NOMO-1 treated with dmso at 0.1 percent for 144 hours (cell line): ENCODE data around the gene SLC31A2.

Experiments
- DNase-seq: peaks from one replicate; lab custom pipeline; 2025; ENCODE audit not compliant: unreplicated experiment; lab: John Stamatoyannopoulos, UW

The SLC31A2 gene

GRCh38 chr9:113185271-113185670 is 34.5 kb downstream of the SLC31A2 start:
- no peak for DNase-seq

GRCh38 chr9:113186137-113186755 is 35.4 kb downstream of the SLC31A2 start:
- DNase-seq = no peak

- peak; percentile 78 for DNase-seq
Observed at GRCh38 chr9:113187929-113188595, 37.3 kb downstream of the SLC31A2 start.

DNA sequence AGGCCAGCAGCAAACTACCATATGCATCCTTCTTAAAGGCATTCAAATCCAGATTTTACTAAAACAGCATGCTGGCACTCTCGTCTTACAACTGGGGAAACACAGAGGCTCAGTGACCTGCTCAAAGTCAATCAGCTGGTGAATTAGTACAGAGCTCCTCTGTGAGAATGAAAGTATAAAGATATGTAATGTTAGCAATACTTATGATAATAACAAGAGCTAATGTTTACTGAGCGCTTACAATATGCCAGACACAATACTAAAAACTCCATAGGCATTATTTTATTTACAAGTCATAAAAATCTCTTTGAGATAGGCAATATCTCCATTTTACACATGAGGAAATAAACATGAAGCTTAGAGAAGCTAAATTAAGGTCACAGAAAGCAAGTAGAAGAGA is 41.6 kb downstream of the SLC31A2 start:
- no peak for DNase-seq

DNA sequence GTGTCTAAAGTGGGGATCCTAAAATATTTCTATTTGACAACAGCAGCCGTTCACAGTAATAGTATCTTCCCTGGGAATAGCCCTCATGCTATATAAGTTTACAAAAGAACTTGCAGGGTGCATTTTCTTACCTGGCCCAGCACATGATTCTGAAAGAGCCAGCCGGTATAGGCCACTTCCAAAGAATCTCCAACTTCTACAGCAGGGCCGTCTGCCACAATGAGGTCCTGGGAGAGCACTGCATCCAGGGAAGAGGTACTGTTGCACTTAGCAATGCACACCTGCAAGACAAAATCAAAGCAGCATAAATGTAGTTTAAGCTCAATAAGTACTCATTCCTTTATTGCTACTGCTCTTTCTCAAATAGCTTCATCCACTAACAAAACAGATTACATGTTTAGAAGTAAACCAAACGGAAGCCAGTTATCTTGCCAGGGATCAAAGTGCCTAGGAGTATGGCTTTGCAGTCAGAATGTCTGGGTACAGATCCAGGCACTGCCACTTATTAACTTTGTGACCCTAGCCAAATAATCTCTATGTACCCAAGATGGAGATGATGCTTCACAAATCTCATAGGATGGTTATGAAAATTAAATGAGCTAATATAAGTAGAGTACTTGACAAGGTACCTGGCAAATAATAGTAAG is 49.0 kb downstream of the SLC31A2 start:
- no peak for DNase-seq

- no peak for DNase-seq
Observed at GRCh38 chr9:113205432-113205831, 54.6 kb downstream of the SLC31A2 start.

DNA sequence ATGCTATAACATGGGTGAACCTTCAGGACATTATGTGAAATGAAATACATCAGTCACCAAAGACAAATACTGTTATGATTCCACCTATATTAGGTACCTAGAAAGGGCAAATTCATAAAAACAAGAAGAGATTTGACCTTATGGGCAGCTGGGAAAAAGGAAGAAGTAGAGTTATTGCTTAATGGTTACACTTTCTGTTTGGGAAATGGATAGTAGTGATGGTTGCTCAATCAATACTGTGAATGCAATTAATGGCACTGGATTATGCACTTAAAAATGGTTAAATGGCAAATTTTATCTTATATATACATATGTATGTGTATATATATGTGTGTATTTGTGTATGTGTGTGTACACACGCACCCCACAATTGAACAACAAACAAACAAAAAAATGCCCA is 55.1 kb downstream of the SLC31A2 start:
- DNase-seq = peak; percentile 16

GRCh38 chr9:113210815-113211214 is 60.0 kb downstream of the SLC31A2 start:
- no peak for DNase-seq
